ENCODE results near the gene ETHE1.

DNA sequence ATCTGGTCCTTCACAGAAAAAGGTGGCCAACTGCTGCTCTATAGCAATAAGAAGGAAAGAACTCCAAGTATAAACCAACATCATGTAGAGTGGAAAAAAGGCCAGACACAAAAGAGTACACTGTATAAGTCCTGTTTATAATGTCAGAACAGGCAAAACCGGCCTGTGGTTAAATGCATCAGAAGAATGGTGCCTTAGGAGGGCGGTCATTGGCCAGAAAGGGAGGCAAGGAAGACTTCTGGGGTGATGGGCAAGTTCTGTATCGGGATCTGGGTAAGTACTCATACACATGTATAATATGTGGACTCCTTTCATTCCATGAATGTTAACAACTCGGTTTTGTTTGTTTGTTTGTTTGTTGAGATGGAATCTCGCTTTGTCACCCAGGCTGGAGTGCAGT, 4.1 kb downstream of the ETHE1 start:
- TF ChIP-seq, protein P1, sequence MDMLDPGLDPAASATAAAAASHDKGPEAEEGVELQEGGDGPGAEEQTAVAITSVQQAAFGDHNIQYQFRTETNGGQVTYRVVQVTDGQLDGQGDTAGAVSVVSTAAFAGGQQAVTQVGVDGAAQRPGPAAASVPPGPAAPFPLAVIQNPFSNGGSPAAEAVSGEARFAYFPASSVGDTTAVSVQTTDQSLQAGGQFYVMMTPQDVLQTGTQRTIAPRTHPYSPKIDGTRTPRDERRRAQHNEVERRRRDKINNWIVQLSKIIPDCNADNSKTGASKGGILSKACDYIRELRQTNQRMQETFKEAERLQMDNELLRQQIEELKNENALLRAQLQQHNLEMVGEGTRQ (IDR thresholded peaks at IDR 0.05; ENCODE audit: low read length), result no peak
- TF ChIP-seq EZH2 (IDR thresholded peaks at IDR 0.05; ENCODE audit: low read depth, low read length, severe bottlenecking) (no peak), RAD21 (IDR thresholded peaks at IDR 0.05 in 1 of 2, conservative IDR thresholded peaks at IDR 0.05 in 1 of 2; ENCODE audit: low read depth in 2 of 2, low read length in 2 of 2) (no peak), POLR2AphosphoS5 (IDR thresholded peaks at IDR 0.05; ENCODE audit: low read depth, low read length) (no peak), BRCA1 (IDR thresholded peaks at IDR 0.05; ENCODE audit: low read depth, low read length) (no peak), EP300 (IDR thresholded peaks at IDR 0.05; ENCODE audit: borderline replicate concordance in 1 of 2, low read depth in 2 of 2, low read length in 2 of 2) (no peak), KDM1A (IDR thresholded peaks at IDR 0.05; ENCODE audit: borderline replicate concordance, low read length) (no peak), HDAC6 (IDR thresholded peaks at IDR 0.05; ENCODE audit: low read depth, low read length) (no peak), BACH1 (IDR thresholded peaks at IDR 0.05; ENCODE audit: low read length) (no peak), GABPA (IDR thresholded peaks at IDR 0.05; ENCODE audit: borderline replicate concordance, insufficient read depth, low read length) (no peak)
- TF ChIP-seq, protein P2, sequence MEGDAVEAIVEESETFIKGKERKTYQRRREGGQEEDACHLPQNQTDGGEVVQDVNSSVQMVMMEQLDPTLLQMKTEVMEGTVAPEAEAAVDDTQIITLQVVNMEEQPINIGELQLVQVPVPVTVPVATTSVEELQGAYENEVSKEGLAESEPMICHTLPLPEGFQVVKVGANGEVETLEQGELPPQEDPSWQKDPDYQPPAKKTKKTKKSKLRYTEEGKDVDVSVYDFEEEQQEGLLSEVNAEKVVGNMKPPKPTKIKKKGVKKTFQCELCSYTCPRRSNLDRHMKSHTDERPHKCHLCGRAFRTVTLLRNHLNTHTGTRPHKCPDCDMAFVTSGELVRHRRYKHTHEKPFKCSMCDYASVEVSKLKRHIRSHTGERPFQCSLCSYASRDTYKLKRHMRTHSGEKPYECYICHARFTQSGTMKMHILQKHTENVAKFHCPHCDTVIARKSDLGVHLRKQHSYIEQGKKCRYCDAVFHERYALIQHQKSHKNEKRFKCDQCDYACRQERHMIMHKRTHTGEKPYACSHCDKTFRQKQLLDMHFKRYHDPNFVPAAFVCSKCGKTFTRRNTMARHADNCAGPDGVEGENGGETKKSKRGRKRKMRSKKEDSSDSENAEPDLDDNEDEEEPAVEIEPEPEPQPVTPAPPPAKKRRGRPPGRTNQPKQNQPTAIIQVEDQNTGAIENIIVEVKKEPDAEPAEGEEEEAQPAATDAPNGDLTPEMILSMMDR (IDR thresholded peaks at IDR 0.05; ENCODE audit: control extremely low read depth in 1 of 3, insufficient read depth in 1 of 3, low read depth in 1 of 3, low read length in 3 of 3), result no peak
- TF ChIP-seq, protein P3, sequence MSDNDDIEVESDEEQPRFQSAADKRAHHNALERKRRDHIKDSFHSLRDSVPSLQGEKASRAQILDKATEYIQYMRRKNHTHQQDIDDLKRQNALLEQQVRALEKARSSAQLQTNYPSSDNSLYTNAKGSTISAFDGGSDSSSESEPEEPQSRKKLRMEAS (IDR thresholded peaks at IDR 0.05), result no peak
- TF ChIP-seq, protein P4, sequence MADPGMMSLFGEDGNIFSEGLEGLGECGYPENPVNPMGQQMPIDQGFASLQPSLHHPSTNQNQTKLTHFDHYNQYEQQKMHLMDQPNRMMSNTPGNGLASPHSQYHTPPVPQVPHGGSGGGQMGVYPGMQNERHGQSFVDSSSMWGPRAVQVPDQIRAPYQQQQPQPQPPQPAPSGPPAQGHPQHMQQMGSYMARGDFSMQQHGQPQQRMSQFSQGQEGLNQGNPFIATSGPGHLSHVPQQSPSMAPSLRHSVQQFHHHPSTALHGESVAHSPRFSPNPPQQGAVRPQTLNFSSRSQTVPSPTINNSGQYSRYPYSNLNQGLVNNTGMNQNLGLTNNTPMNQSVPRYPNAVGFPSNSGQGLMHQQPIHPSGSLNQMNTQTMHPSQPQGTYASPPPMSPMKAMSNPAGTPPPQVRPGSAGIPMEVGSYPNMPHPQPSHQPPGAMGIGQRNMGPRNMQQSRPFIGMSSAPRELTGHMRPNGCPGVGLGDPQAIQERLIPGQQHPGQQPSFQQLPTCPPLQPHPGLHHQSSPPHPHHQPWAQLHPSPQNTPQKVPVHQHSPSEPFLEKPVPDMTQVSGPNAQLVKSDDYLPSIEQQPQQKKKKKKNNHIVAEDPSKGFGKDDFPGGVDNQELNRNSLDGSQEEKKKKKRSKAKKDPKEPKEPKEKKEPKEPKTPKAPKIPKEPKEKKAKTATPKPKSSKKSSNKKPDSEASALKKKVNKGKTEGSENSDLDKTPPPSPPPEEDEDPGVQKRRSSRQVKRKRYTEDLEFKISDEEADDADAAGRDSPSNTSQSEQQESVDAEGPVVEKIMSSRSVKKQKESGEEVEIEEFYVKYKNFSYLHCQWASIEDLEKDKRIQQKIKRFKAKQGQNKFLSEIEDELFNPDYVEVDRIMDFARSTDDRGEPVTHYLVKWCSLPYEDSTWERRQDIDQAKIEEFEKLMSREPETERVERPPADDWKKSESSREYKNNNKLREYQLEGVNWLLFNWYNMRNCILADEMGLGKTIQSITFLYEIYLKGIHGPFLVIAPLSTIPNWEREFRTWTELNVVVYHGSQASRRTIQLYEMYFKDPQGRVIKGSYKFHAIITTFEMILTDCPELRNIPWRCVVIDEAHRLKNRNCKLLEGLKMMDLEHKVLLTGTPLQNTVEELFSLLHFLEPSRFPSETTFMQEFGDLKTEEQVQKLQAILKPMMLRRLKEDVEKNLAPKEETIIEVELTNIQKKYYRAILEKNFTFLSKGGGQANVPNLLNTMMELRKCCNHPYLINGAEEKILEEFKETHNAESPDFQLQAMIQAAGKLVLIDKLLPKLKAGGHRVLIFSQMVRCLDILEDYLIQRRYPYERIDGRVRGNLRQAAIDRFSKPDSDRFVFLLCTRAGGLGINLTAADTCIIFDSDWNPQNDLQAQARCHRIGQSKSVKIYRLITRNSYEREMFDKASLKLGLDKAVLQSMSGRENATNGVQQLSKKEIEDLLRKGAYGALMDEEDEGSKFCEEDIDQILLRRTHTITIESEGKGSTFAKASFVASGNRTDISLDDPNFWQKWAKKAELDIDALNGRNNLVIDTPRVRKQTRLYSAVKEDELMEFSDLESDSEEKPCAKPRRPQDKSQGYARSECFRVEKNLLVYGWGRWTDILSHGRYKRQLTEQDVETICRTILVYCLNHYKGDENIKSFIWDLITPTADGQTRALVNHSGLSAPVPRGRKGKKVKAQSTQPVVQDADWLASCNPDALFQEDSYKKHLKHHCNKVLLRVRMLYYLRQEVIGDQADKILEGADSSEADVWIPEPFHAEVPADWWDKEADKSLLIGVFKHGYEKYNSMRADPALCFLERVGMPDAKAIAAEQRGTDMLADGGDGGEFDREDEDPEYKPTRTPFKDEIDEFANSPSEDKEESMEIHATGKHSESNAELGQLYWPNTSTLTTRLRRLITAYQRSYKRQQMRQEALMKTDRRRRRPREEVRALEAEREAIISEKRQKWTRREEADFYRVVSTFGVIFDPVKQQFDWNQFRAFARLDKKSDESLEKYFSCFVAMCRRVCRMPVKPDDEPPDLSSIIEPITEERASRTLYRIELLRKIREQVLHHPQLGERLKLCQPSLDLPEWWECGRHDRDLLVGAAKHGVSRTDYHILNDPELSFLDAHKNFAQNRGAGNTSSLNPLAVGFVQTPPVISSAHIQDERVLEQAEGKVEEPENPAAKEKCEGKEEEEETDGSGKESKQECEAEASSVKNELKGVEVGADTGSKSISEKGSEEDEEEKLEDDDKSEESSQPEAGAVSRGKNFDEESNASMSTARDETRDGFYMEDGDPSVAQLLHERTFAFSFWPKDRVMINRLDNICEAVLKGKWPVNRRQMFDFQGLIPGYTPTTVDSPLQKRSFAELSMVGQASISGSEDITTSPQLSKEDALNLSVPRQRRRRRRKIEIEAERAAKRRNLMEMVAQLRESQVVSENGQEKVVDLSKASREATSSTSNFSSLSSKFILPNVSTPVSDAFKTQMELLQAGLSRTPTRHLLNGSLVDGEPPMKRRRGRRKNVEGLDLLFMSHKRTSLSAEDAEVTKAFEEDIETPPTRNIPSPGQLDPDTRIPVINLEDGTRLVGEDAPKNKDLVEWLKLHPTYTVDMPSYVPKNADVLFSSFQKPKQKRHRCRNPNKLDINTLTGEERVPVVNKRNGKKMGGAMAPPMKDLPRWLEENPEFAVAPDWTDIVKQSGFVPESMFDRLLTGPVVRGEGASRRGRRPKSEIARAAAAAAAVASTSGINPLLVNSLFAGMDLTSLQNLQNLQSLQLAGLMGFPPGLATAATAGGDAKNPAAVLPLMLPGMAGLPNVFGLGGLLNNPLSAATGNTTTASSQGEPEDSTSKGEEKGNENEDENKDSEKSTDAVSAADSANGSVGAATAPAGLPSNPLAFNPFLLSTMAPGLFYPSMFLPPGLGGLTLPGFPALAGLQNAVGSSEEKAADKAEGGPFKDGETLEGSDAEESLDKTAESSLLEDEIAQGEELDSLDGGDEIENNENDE (IDR thresholded peaks at IDR 0.05; ENCODE audit: insufficient replicate concordance, low read length), result no peak

All from H1 (cell line).